H1 (cell line): ENCODE data around the gene CCT6A. TPM values are rescaled to one million over a fixed set of nuclear protein-coding genes. Genes with fewer than 3 reads are reported as not detected.
A peak's percentile ranks its signal among the peaks of the same experiment; 100 is the strongest.

ENCODE experiments used
- CTCF ChIA-PET: fragments of 300-600 bp; sonication (Branson Sonifier 250); formaldehyde crosslinking; loops from one replicate; lab custom pipeline; 2021; ENCODE audit not compliant: partially characterized antibody; lab: Charles Lee
- POLR2A ChIA-PET: fragments of 300-600 bp; sonication (Branson Sonifier 250); formaldehyde crosslinking; loops from one replicate; lab custom pipeline; 2021; ENCODE audit warnings: inconsistent platforms; ENCODE audit not compliant: partially characterized antibody; lab: Charles Lee
- DNase-seq, 2 experiments: peaks; one replicate each; pipeline versions ENCODE4 v3.0.0 to v3.0.0-alpha.2; 2010 to 2022; ENCODE audit warnings: low spot score in 2 of 2, low read depth in 1 of 2, mixed read lengths in 1 of 2
- FAIRE-seq: peaks from 2 replicates; lab custom pipeline; 2011; peaks lifted over from hg19 to GRCh38; lab: Jason Lieb, UNC
- H2AFZ ChIP-seq: 2 replicates; pipeline ENCODE4 v1.8.1; 2012; ENCODE audit warnings: low read length, inconsistent platforms
- H2AK5ac ChIP-seq: 2 replicates; pipeline ENCODE4 v1.6.1; 2013; ENCODE audit warnings: low read depth, low read length
- H2BK120ac ChIP-seq: replicated peaks from 2 replicates; pipeline ENCODE3; 2013; ENCODE audit warnings: low read depth, low read length, inconsistent platforms
- H2BK12ac ChIP-seq: 2 replicates; pipeline ENCODE4 v1.6.1; 2013; ENCODE audit warnings: low read depth, low read length
- H2BK15ac ChIP-seq: 2 replicates; pipeline ENCODE4 v1.6.1; 2013; ENCODE audit warnings: low read length
- H2BK20ac ChIP-seq: 2 replicates; pipeline ENCODE4 v1.6.1; 2013; ENCODE audit warnings: low read length
- H2BK5ac ChIP-seq: 2 replicates; pipeline ENCODE4 v1.6.1; 2013; ENCODE audit warnings: low read depth, low read length
- H3K14ac ChIP-seq: 2 replicates; pipeline ENCODE4 v1.6.1; 2013; ENCODE audit warnings: inconsistent platforms; ENCODE audit not compliant: insufficient read length
- H3K18ac ChIP-seq: 2 replicates; pipeline ENCODE4 v1.6.1; 2013; ENCODE audit warnings: low read length; ENCODE audit errors: extremely low read depth
- H3K23ac ChIP-seq: 2 replicates; pipeline ENCODE4 v1.6.1; 2013; ENCODE audit warnings: inconsistent platforms; ENCODE audit not compliant: insufficient read length
- H3K23me2 ChIP-seq: 2 replicates; pipeline ENCODE4 v1.6.1; 2013; ENCODE audit warnings: low read depth, low read length
- H3K27ac ChIP-seq: 2 replicates; pipeline ENCODE4 v1.6.1; 2011; ENCODE audit warnings: low read depth, low read length, inconsistent platforms
- H3K27me3 ChIP-seq, 4 experiments: replicated peaks in 1 of 4; 1 replicate in 1 of 4; 2 replicates in 3 of 4; pipeline versions ENCODE4 v1.6.1 to v1.8.1; 2011 to 2013; ENCODE audit warnings: low read length in 3 of 4, mild to moderate bottlenecking in 3 of 4, inconsistent platforms in 2 of 4, mixed read lengths in 2 of 4, moderate library complexity in 1 of 4; ENCODE audit not compliant: control insufficient read depth in 3 of 4, insufficient read depth in 3 of 4; ENCODE audit errors: extremely low read depth in 1 of 4
- H3K36me3 ChIP-seq, 4 experiments: 2 replicates each; pipeline versions ENCODE4 v1.6.1 to v1.8.1; 2011 to 2013; ENCODE audit warnings: mild to moderate bottlenecking in 4 of 4, low read length in 3 of 4, moderate library complexity in 2 of 4, control low read depth in 1 of 4, inconsistent platforms in 1 of 4; ENCODE audit not compliant: insufficient read depth in 4 of 4, control insufficient read depth in 2 of 4
- H3K4ac ChIP-seq: replicated peaks from 2 replicates; pipeline ENCODE3; 2013; ENCODE audit warnings: low read length, low read depth, mixed read lengths, inconsistent platforms; ENCODE audit not compliant: insufficient read length
- H3K4me1 ChIP-seq, 4 experiments: replicated peaks in 1 of 4; 1 replicate in 1 of 4; 2 replicates in 3 of 4; pipeline versions ENCODE4 v1.6.1 to v1.8.1; 2011 to 2013; ENCODE audit warnings: low read length in 3 of 4, inconsistent platforms in 2 of 4, mixed read lengths in 1 of 4; ENCODE audit not compliant: insufficient read depth in 4 of 4, control insufficient read depth in 3 of 4
- H3K4me2 ChIP-seq, 2 experiments: 2 replicates each; pipeline versions ENCODE4 v1.6.1 to v1.8.1; 2011 to 2013; ENCODE audit warnings: low read depth in 2 of 2, low read length in 2 of 2, control low read depth in 1 of 2, inconsistent platforms in 1 of 2, mild to moderate bottlenecking in 1 of 2; ENCODE audit not compliant: insufficient read depth in 1 of 2
- H3K4me3 ChIP-seq, 4 experiments: fragments of 200-600, 300-600 bp in 1 of 4; sonication (generic), shearing (Covaris generic), sonication (Bioruptor Twin) in 1 of 4; 2 replicates each; pipeline versions ENCODE4 v1.5.1 to v1.8.1; 2011 to 2016; ENCODE audit warnings: low read length in 4 of 4, low read depth in 3 of 4, control low read depth in 2 of 4, inconsistent platforms in 2 of 4, mild to moderate bottlenecking in 2 of 4, mixed read lengths in 1 of 4, moderate library complexity in 1 of 4; ENCODE audit not compliant: insufficient read depth in 2 of 4; ENCODE audit errors: extremely low read depth in 1 of 4
- H3K56ac ChIP-seq: replicated peaks from 2 replicates; pipeline ENCODE3; 2013; ENCODE audit warnings: low read depth, mild to moderate bottlenecking, mixed read lengths, low read length, inconsistent platforms; ENCODE audit not compliant: insufficient read length
- H3K79me1 ChIP-seq: 2 replicates; pipeline ENCODE4 v1.6.1; 2013; ENCODE audit warnings: low read depth, low read length, control low read depth
- H3K79me2 ChIP-seq, 2 experiments: 2 replicates each; pipeline versions ENCODE4 v1.6.1 to v1.8.1; 2012 to 2013; ENCODE audit warnings: low read length in 2 of 2, mild to moderate bottlenecking in 2 of 2, inconsistent platforms in 1 of 2; ENCODE audit not compliant: insufficient read depth in 2 of 2, control insufficient read depth in 1 of 2
- H3K9ac ChIP-seq, 4 experiments: replicated peaks in 1 of 4; 1 replicate in 1 of 4; 2 replicates in 3 of 4; pipeline versions ENCODE4 v1.6.1 to v1.8.1; 2011 to 2013; ENCODE audit warnings: low read depth in 3 of 4, low read length in 3 of 4, control low read depth in 2 of 4, mild to moderate bottlenecking in 2 of 4, moderate library complexity in 2 of 4, inconsistent platforms in 1 of 4; ENCODE audit errors: extremely low read depth in 1 of 4
- H3K9me3 ChIP-seq, 2 experiments: 2 replicates each; pipeline versions ENCODE4 v1.6.1 to v1.8.1; 2012 to 2013; ENCODE audit warnings: mild to moderate bottlenecking in 2 of 2, moderate library complexity in 2 of 2, control low read depth in 1 of 2, inconsistent platforms in 1 of 2, low read depth in 1 of 2, low read length in 1 of 2, mixed read lengths in 1 of 2; ENCODE audit not compliant: insufficient read depth in 2 of 2
- H4K20me1 ChIP-seq, 2 experiments: replicated peaks in 1 of 2; 2 replicates each; pipeline versions ENCODE3 to v1.8.1; 2011 to 2013; ENCODE audit warnings: inconsistent platforms in 2 of 2, low read length in 2 of 2, mild to moderate bottlenecking in 1 of 2; ENCODE audit not compliant: insufficient read depth in 2 of 2, control insufficient read depth in 1 of 2
- H4K5ac ChIP-seq: 2 replicates; pipeline ENCODE4 v1.6.1; 2013; ENCODE audit warnings: low read length, low read depth, mixed read lengths, inconsistent platforms; ENCODE audit not compliant: insufficient read length
- H4K8ac ChIP-seq: 2 replicates; pipeline ENCODE4 v1.8.0; 2013; ENCODE audit warnings: mild to moderate bottlenecking, moderate library complexity, low read length, inconsistent platforms; ENCODE audit not compliant: insufficient read depth; ENCODE audit errors: extremely low read depth
- H4K91ac ChIP-seq: replicated peaks from 2 replicates; pipeline ENCODE3; 2013; ENCODE audit warnings: low read length, mixed read lengths, inconsistent platforms; ENCODE audit not compliant: insufficient read length
- EGR1 ChIP-seq: IDR thresholded peaks from 2 replicates; pipeline ENCODE4 v1.6.1; 2011; ENCODE audit warnings: low read depth, low read length, borderline replicate concordance
- HDAC6 ChIP-seq: IDR thresholded peaks from one replicate; pipeline ENCODE4 v1.7.1; 2012; ENCODE audit warnings: low read depth, mild to moderate bottlenecking, inconsistent platforms, low read length, moderate library complexity
- JUND ChIP-seq: IDR thresholded peaks from 2 replicates; pipeline ENCODE4 v1.6.1; 2011; ENCODE audit warnings: mild to moderate bottlenecking, improper control_type of control experiment, low read length
- PHF8 ChIP-seq: fragments of 200-600 bp; sonication (generic); conservative IDR thresholded peaks from 2 replicates; pipeline ENCODE4 v1.7.1; 2012; ENCODE audit warnings: low read depth, mild to moderate bottlenecking, inconsistent platforms, low read length, moderate library complexity
- POLR2AphosphoS5 ChIP-seq: IDR thresholded peaks from 2 replicates; pipeline ENCODE4 v1.6.1; 2011; ENCODE audit warnings: low read depth, low read length
- RFX5 ChIP-seq: IDR thresholded peaks from 2 replicates; pipeline ENCODE4 v1.6.1; 2011; ENCODE audit warnings: low read depth, low read length, improper control_type of control experiment, borderline replicate concordance
- SIRT6 ChIP-seq: IDR thresholded peaks from one replicate; pipeline ENCODE4 v1.7.1; 2012; ENCODE audit warnings: low read length, inconsistent platforms
- SP2 ChIP-seq: IDR thresholded peaks from 2 replicates; pipeline ENCODE4 v1.6.1; 2012; ENCODE audit warnings: mild to moderate bottlenecking, low read length, inconsistent platforms
- WGBS, 2 experiments: shearing (Covaris generic) in 1 of 2; methylation state at CpG; one replicate each; pipeline versions ENCODE4 v1.1.6 to v1.1.7; 2013 to 2015; ENCODE audit warnings: low lambda C conversion rate in 2 of 2, mixed read lengths in 2 of 2, inconsistent platforms in 1 of 2, low coverage in 1 of 2, missing lambda C conversion rate in 1 of 2; ENCODE audit not compliant: insufficient replicate concordance in 2 of 2, insufficient coverage in 1 of 2, insufficient read length in 1 of 2; ENCODE audit errors: extremely low coverage in 1 of 2, missing lambda C conversion rate in 1 of 2; 5-methylcytosine and 5-hydroxymethylcytosine counted together
- polyA plus RNA-seq, 7 experiments: library from polyadenylated mRNA; depleted of rRNA in 3 of 7; stranded (reverse) in 5 of 7; unstranded in 2 of 7; fragments of >200 nt in 5 of 7; fragments of 200-250 nt in 2 of 7; gene quantifications; 1 replicate in 5 of 7; 2 replicates in 1 of 7; 4 replicates in 1 of 7; pipeline versions ENCODE4 v1.2.1 to v1.2.3, GENCODE V29; 2011 to 2013; ENCODE audit warnings: missing spikeins in 2 of 7, mixed read lengths in 2 of 7
- total RNA-seq: library from RNA; stranded (reverse); fragmentation: NEBNext Ultra II Directional; extraction: Animal tissue kit (Norgen Biotek cat#: 25700); gene quantifications from 2 replicates; pipeline ENCODE4 v1.2.1, GENCODE V29; 2021
- TF ChIP-seq, protein P1 (sequence below): IDR thresholded peaks from 2 replicates; pipeline ENCODE4 v1.6.1; 2012; ENCODE audit warnings: inconsistent platforms
- TF ChIP-seq, protein P2 (sequence below): IDR thresholded peaks from 2 replicates; pipeline ENCODE4 v1.6.1; 2012; ENCODE audit warnings: low read length, inconsistent platforms

Gene CCT6A
- total and polyA plus RNA-seq, 2 of the 8 experiments (the other 6 are each of a cell fraction or from before 2014, with no cell fraction given): 201 to 272 TPM

DNA sequence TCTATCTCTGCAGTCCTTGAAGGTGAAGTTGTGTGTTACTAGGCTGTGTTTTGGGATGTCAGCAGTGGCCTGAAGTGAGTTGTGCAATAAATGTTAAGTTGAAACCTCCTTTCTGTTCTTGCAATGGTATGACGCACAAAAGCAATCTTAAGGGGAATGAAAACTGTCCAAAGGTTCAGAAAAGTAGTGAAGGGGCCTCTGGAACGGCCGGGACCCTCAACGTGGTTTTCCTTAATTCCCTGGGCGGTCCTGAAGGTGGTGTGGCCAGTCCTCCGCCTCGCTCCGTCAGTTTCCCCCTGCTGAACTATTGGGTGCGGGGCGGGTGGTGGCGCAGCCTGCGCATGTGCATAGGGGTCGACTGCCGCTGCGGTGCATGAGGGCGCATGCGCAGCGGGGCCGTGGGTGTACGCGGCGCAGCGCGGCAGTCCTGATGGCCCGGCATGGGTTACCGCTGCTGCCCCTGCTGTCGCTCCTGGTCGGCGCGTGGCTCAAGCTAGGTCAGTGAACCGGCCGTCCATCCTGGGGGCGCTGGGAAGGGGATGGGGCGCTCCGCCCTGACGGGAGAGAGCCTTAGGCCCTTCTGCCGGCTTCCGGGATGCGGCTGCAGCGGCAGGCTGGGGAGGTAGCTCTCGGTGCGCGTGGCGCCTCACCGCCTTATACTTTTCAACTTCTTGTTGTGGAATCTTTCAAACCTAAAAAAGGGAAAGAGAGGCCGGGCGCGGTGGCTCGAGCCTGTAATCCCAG is 12.5 kb downstream of the CCT6A start, which contains the start of gene SUMF2:
TSS of gene SUMF2 (plus strand) at position 405 of the 744 bp plus-strand sequence. CDS start at position 431, 26 bp downstream.
- Histone ChIP-seq H3K36me3 (peaks cover 13 to 56% (median 41%) of the 10 kb centered on the region in 4 experiments), H3K79me1 (no peaks in the 10 kb centered on the region), H4K91ac (peak within 1 kb of the TSS; percentile 88), H4K20me1 (no peaks in the 10 kb centered on the region), H3K23ac (no peak within 1 kb of the TSS), H4K5ac (peak within 1 kb of the TSS; percentile 84), H2BK15ac (no peak within 1 kb of the TSS), H3K9ac (peak within 1 kb of the TSS; percentile 77 to 88 (median 84)), H2BK20ac (no peak within 1 kb of the TSS), H3K23me2 (no peaks in the 10 kb centered on the region), H3K4me3 (peak within 1 kb of the TSS; percentile 76 to 86 (median 84)), H4K8ac (peak within 1 kb of the TSS; percentile 82; the same call in 1 of the 2 replicates), H2BK120ac (no peak within 1 kb of the TSS), H2BK5ac (peak within 1 kb of the TSS; percentile 75; the same call in 1 of the 2 replicates), H3K9me3 (no peaks in the 10 kb centered on the region), H3K18ac (peak within 1 kb of the TSS; percentile 83; the same call in 1 of the 2 replicates), H3K4ac (no peak within 1 kb of the TSS), H3K4me2 (peak within 1 kb of the TSS; percentile 68 to 75), H2BK12ac (no peak within 1 kb of the TSS), H3K56ac (peak within 1 kb of the TSS; percentile 83), H2AFZ (no peak within 1 kb of the TSS), H2AK5ac (no peak within 1 kb of the TSS), H3K27me3 (no peaks in the 10 kb centered on the region), H3K27ac (peak within 1 kb of the TSS; percentile 81), H3K79me2 (peaks cover 0 to 5% of the 10 kb centered on the region in 2 experiments; a peak in 2 of 4 replicates), H3K14ac (no peak within 1 kb of the TSS), H3K4me1 (peaks cover 0 to 6% (median 0%) of the 10 kb centered on the region in 4 experiments; a peak in 1 of 7 replicates)
- POLR2A ChIA-PET: interaction anchor here (1.0 to 44.4 kb wide), 12 partner anchors 9 to 166 kb away, joined by 3 to 869 read pairs (median 4); partner anchors contain the start of genes CCT6A, PHKG1 and PSPH
- DNase-seq: peak; percentile 89 to 93
- no peak for FAIRE-seq
- 2% methylated on average over 49 of the region's 49 CpGs; no CpG with 5 or more reads in 1 of the 2 experiments for WGBS, 2 experiments
- CTCF ChIA-PET: interaction anchor here (0.6 to 3.0 kb wide), 4 partner anchors 9 to 476 kb away, joined by 3 to 15 read pairs (median 3); no protein-coding TSS in a partner anchor
- TF ChIP-seq JUND (no peak), RFX5 (0 out of 2 replicates have a peak, but pooled peaks have one; percentile 25), SP2 (no peak), POLR2AphosphoS5 (peak; percentile 99), SIRT6 (no peak), EGR1 (peak; percentile 53; the same call in 1 of the 2 replicates), HDAC6 (no peak), PHF8 (peak; percentile 80)
- TF ChIP-seq, protein P1, sequence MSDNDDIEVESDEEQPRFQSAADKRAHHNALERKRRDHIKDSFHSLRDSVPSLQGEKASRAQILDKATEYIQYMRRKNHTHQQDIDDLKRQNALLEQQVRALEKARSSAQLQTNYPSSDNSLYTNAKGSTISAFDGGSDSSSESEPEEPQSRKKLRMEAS: peak; percentile 77
- TF ChIP-seq, protein P2, sequence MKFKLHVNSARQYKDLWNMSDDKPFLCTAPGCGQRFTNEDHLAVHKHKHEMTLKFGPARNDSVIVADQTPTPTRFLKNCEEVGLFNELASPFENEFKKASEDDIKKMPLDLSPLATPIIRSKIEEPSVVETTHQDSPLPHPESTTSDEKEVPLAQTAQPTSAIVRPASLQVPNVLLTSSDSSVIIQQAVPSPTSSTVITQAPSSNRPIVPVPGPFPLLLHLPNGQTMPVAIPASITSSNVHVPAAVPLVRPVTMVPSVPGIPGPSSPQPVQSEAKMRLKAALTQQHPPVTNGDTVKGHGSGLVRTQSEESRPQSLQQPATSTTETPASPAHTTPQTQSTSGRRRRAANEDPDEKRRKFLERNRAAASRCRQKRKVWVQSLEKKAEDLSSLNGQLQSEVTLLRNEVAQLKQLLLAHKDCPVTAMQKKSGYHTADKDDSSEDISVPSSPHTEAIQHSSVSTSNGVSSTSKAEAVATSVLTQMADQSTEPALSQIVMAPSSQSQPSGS: no peak
